Stomach (tissue), 4 donors: Measurements from ENCODE around the gene ARFGAP3.

ENCODE experiments used
- EP300 ChIP-seq: sonication (generic); formaldehyde crosslinking; IDR thresholded peaks from one replicate; pipeline ENCODE4 v1.6.1; 2017; ENCODE audit warnings: antibody characterized with exemption
- POLR2A ChIP-seq, 4 donors: fragments of 450-650 bp; IDR thresholded peaks; one replicate each; pipeline ENCODE4 v1.6.1; 2016; ENCODE audit warnings: antibody characterized with exemption in 4 of 4, control low read depth in 2 of 4, mild to moderate bottlenecking in 1 of 4, moderate library complexity in 1 of 4
- POLR2AphosphoS5 ChIP-seq, 3 donors: sonication (generic); formaldehyde crosslinking; IDR thresholded peaks; one replicate each; pipeline ENCODE4 v1.6.1; 2016; ENCODE audit warnings: antibody characterized with exemption in 3 of 3
- TF ChIP-seq, protein P1 (sequence below), 7 experiments: fragments of 450-650 bp in 4 of 7; fragments of 200-600 bp in 3 of 7; sonication (generic) in 3 of 7; IDR thresholded peaks; one replicate each; pipeline ENCODE4 v1.5.1; 2016 to 2019; ENCODE audit warnings: antibody characterized with exemption in 7 of 7, control low read depth in 2 of 7, mild to moderate bottlenecking in 1 of 7

DNA sequence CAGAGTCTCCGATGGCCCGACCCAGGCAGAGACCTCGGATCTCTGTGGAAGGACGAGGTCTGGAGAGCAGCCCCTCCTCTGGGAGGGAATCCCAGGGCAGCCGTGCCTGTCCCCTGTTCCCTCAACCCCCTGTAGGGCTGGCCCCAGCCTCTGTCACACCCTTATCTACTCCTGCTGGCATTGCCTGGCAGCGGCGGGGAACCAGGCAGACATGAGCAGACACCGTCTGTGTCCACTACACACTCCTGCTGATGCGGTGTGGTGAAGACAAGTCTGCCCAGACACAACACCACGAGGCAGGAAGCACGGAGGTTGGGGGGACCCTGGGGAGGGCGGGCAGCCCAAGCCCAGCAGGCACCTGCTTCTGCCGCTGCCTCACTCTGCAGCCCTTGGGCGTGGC lies 83.9 kb downstream of the ARFGAP3 start:
- TF ChIP-seq POLR2A (IDR thresholded peaks at IDR 0.05), result no peak
- TF ChIP-seq, protein P1, sequence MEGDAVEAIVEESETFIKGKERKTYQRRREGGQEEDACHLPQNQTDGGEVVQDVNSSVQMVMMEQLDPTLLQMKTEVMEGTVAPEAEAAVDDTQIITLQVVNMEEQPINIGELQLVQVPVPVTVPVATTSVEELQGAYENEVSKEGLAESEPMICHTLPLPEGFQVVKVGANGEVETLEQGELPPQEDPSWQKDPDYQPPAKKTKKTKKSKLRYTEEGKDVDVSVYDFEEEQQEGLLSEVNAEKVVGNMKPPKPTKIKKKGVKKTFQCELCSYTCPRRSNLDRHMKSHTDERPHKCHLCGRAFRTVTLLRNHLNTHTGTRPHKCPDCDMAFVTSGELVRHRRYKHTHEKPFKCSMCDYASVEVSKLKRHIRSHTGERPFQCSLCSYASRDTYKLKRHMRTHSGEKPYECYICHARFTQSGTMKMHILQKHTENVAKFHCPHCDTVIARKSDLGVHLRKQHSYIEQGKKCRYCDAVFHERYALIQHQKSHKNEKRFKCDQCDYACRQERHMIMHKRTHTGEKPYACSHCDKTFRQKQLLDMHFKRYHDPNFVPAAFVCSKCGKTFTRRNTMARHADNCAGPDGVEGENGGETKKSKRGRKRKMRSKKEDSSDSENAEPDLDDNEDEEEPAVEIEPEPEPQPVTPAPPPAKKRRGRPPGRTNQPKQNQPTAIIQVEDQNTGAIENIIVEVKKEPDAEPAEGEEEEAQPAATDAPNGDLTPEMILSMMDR (IDR thresholded peaks at IDR 0.05), result no peak
- TF ChIP-seq POLR2AphosphoS5 (IDR thresholded peaks at IDR 0.05), result no peak
- TF ChIP-seq EP300, result no peak
